ENCODE measurements around the gene UNC5A.

The UNC5A gene

DNA sequence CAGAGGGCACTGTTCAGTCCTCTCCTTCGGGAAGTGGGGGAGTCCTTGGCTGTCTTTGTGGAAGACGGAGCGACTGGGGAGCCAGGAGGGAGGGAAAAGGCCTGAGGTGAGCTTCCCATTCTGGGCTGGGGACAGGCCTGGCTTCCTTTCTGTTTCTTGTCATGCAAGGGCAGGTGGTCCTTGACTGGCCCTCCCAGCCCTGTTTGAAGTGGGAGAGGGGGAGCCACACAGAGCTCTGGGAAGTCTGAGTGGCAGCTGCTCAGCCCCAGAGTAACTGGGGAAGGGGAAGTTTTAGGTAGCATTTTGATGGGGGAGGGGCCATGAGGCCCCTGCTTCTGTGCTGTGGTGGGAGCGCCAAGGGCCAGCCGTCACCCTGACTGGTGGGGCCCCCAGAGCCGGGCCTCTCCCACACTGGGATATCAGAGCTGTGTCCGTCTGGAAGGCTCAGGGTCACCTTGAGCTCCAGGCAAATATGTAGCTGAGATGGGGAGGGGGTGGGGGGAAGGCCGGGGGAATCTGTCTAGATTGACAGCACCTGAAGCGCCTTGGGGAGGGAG lies 6.5 kb downstream of the UNC5A start:
- Histone ChIP-seq H3K27me3 (ENCODE audit: insufficient read depth, low read depth) (peaks cover 14% of the 10 kb centered on the region; the same call in 1 of the 2 replicates), H4K20me1 (ENCODE audit: insufficient read depth) (no peaks in the 10 kb centered on the region), H3K4me3 (IDR thresholded peaks at IDR 0.05; ENCODE audit: insufficient read depth, low read depth, low read length) (no peak overlapping the region)

DNA sequence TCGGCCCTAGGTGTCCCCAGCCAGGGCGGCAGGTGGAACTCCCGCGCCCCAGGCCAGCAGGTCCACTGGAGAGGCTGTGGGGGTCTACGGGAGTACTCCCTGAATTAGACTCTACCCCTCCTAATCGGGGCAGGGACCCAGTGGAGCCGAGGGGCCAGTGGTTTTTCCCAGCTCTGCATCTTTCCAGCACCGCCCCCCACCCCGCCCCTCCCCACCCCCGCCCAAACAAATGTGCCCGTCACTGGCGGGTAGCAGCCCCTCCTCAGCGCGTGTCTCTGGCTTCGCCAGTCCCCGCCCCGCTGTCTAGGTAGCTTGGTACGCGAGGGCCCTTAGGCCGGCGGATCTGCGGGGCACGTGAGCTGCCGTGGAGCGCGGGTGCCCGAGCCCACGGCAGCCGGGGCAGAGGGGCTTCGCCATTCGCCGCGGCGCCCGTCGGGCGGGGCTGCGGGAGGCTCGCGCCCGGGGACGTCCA lies 7.0 kb downstream of the UNC5A start:
- Histone ChIP-seq H3K36me3 (ENCODE audit: insufficient read depth) (no peaks in the 10 kb centered on the region), H3K4me1 (ENCODE audit: low read depth, poor library complexity, severe bottlenecking) (no peaks in the 10 kb centered on the region), H3K27ac (no peak overlapping the region), H3K9ac (no peak overlapping the region), H2AFZ (ENCODE audit: low read depth) (no peak overlapping the region), H3K4me2 (no peak overlapping the region), H3K79me2 (ENCODE audit: insufficient read depth, low read depth) (no peaks in the 10 kb centered on the region), H3K27me3 (ENCODE audit: insufficient read depth, low read depth) (peaks cover 9% of the 10 kb centered on the region; the same call in 1 of the 2 replicates), H3K4me3 (IDR thresholded peaks at IDR 0.05; ENCODE audit: insufficient read depth, low read depth, low read length) (no peak overlapping the region), H4K20me1 (ENCODE audit: insufficient read depth) (no peaks in the 10 kb centered on the region)
- TF ChIP-seq, protein P1, sequence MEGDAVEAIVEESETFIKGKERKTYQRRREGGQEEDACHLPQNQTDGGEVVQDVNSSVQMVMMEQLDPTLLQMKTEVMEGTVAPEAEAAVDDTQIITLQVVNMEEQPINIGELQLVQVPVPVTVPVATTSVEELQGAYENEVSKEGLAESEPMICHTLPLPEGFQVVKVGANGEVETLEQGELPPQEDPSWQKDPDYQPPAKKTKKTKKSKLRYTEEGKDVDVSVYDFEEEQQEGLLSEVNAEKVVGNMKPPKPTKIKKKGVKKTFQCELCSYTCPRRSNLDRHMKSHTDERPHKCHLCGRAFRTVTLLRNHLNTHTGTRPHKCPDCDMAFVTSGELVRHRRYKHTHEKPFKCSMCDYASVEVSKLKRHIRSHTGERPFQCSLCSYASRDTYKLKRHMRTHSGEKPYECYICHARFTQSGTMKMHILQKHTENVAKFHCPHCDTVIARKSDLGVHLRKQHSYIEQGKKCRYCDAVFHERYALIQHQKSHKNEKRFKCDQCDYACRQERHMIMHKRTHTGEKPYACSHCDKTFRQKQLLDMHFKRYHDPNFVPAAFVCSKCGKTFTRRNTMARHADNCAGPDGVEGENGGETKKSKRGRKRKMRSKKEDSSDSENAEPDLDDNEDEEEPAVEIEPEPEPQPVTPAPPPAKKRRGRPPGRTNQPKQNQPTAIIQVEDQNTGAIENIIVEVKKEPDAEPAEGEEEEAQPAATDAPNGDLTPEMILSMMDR (conservative IDR thresholded peaks at IDR 0.05; ENCODE audit: low read depth, low read length): no peak

More for the DNA sequence above, 6.5 kb downstream of the UNC5A start:
- Histone ChIP-seq H3K27ac (no peak overlapping the region), H3K9ac (no peak overlapping the region), H3K36me3 (ENCODE audit: insufficient read depth) (no peaks in the 10 kb centered on the region), H3K4me1 (ENCODE audit: low read depth, poor library complexity, severe bottlenecking) (no peaks in the 10 kb centered on the region), H2AFZ (ENCODE audit: low read depth) (no peak overlapping the region), H3K4me2 (no peak overlapping the region), H3K79me2 (ENCODE audit: insufficient read depth, low read depth) (no peaks in the 10 kb centered on the region)
- TF ChIP-seq, protein P1 (conservative IDR thresholded peaks at IDR 0.05; ENCODE audit: low read depth, low read length): no peak

DNA sequence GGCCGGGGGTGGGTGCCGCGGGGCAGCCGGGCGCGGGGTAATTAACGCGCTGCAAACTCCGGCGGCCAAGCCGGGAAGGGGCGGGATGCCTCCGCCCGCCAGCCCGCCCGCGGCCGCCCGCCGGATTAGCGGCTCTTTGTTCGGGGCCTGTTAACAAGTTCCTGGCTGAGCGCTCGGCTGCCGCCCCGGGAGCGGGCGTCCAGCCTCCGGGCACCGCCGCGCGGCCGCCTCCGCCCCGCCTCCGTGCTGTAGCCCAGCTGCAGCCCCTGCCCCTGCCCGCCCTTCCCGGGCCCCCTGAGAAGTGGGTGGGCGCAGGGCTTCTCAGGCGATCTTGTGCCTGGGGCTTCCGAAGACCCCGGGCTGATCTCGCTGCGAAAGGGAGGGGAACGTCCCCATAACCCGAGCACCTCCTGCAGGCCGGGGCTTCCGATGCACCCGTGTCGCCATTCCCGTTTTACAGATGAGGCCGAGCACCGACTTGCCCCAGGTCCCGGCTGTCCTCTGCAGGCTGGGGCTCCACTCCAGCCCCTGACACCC lies 7.5 kb downstream of the UNC5A start:
- Histone ChIP-seq H2AFZ (ENCODE audit: low read depth) (no peak overlapping the region), H4K20me1 (ENCODE audit: insufficient read depth) (no peaks in the 10 kb centered on the region), H3K4me3 (IDR thresholded peaks at IDR 0.05; ENCODE audit: insufficient read depth, low read depth, low read length) (no peak overlapping the region), H3K27me3 (ENCODE audit: insufficient read depth, low read depth) (peaks cover 8% of the 10 kb centered on the region; the same call in 1 of the 2 replicates), H3K9ac (no peak overlapping the region), H3K79me2 (ENCODE audit: insufficient read depth, low read depth) (no peaks in the 10 kb centered on the region), H3K4me1 (ENCODE audit: low read depth, poor library complexity, severe bottlenecking) (no peaks in the 10 kb centered on the region), H3K27ac (no peak overlapping the region), H3K36me3 (ENCODE audit: insufficient read depth) (no peaks in the 10 kb centered on the region), H3K4me2 (no peak overlapping the region)
- TF ChIP-seq, protein P1 (conservative IDR thresholded peaks at IDR 0.05; ENCODE audit: low read depth, low read length): no peak

DNA sequence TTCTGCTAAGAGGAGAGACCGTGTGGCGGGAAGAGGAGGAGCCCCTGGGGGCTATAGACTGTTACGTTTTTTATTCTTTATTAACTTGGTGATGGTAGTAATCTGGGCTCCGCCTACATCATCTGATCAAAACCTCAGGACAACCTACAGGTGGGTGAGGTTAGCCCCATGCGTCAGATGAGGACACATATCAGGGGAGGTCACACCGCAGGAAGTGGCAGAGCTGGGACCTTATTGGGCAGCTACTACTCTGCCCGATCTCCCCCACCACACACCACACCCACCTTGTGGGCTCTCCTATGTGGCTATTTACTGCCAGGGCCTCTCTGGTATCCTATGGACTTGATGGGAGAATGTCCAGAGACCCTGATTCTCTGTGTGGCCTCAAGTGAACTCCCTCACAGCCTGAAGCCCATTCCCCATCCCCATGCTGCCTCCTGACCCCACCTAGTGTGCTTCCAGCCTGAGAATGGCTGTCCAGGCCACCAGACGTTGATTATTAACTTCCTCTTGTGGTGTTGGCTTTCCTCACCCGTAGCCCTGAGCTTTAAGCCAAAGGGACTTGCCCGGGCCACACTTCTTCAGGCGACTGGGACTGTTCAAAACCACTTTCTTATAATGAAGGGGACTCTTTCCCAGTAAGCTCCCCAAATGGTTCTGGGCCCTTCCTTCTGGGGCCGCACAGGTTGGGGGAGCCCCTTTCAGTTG lies 8.2 kb downstream of the UNC5A start:
- no peaks in the 10 kb centered on the region for H4K20me1 ChIP-seq (ENCODE audit: insufficient read depth)
- H3K27ac ChIP-seq: no peak overlapping the region
- H3K4me1 ChIP-seq (ENCODE audit: low read depth, poor library complexity, severe bottlenecking): no peaks in the 10 kb centered on the region
- no peak overlapping the region for H3K9ac ChIP-seq
- no peak overlapping the region for H2AFZ ChIP-seq (ENCODE audit: low read depth)
- peaks cover 3% of the 10 kb centered on the region; the same call in 1 of the 2 replicates for H3K27me3 ChIP-seq (ENCODE audit: insufficient read depth, low read depth)
- TF ChIP-seq, protein P1 (conservative IDR thresholded peaks at IDR 0.05; ENCODE audit: low read depth, low read length): no peak
- H3K79me2 ChIP-seq (ENCODE audit: insufficient read depth, low read depth): no peaks in the 10 kb centered on the region
- H3K4me3 ChIP-seq (IDR thresholded peaks at IDR 0.05; ENCODE audit: insufficient read depth, low read depth, low read length): no peak overlapping the region
- no peaks in the 10 kb centered on the region for H3K36me3 ChIP-seq (ENCODE audit: insufficient read depth)
- H3K4me2 ChIP-seq: no peak overlapping the region

Measured in KMS-11 (cell line).